HG03045 (cell line): ENCODE data around the gene SHANK3.

ENCODE experiments used
- ATAC-seq: cut with Tn5 transposase; IDR thresholded peaks from one replicate; pipeline ENCODE4 v1.9.1; 2021; ENCODE audit warnings: mild to moderate bottlenecking, moderate library complexity; ENCODE audit not compliant: unreplicated experiment

Gene SHANK3

DNA sequence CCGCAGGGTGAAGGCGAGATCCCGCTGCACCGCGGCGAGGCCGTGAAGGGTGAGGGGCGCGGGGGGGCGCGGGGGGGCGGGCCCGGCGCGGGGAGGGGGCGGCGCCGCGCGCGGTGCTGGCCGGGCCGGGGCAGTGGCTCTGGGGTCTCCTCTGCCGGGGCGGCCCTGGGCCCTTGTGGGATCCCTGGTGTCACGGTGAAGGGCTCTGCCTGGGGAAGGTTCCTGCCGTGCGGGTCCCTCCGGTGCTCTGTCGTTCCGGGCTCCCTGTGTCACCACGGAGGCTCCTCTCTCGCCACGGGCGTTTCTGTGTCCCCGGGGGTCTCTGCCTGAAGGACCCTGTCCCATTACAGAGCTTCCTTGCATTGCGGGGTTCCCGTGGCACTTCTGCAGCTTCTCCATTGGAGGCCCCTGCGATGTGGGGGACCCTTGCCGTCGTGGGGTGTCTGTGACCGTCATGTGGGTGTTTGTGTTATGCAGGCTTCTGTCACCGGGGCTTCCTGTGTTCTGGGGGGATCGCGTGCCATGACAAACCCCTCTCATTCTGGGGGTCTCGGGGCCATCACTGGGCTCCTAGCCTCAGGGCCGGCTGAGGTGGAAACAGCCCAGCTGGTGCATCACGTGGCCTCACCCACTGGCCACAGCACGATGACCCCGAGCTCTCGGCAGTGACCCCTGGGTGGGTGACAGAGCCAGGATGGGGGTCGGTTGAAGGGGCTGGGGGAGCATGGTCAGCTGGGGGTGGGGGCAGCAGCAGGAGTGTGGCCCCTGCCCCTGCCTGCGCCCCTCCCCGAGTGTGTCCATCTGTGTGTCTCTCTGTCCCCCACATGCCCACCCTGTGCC, 25.3 kb downstream of the SHANK3 start:
- ATAC-seq, result no peak

- no peak for ATAC-seq
Measured at GRCh38 chr22:50698546-50698945, 25.9 kb downstream of the SHANK3 start.

- no peak for ATAC-seq
Measured at GRCh38 chr22:50699001-50699755, 26.6 kb downstream of the SHANK3 start.

GRCh38 chr22:50699756-50700386, 27.2 kb downstream of the SHANK3 start:
- ATAC-seq, result no peak

GRCh38 chr22:50700387-50701075, 27.9 kb downstream of the SHANK3 start:
- ATAC-seq, result no peak

DNA sequence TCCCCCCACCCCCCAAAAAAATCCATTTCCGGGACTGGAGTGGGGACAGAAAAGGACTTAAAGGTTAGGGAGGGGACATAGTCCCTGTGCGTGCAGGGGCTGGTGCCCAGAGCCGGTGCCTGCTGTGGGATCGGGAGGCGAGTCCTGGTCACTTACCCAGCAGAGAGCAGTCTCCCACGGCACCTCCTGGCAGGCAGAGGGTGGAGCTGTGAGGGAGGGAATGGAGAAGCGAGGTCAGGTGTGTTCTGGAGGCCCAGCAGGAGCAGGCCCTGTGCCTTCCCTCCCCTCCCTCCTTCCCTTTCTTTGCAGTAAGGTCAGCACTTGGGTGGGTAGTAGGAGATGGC, 28.4 kb downstream of the SHANK3 start:
- ATAC-seq, result no peak

GRCh38 chr22:50701428-50702154, 29.0 kb downstream of the SHANK3 start:
- no peak for ATAC-seq

GRCh38 chr22:50702261-50702671, 29.6 kb downstream of the SHANK3 start:
- no peak for ATAC-seq

DNA sequence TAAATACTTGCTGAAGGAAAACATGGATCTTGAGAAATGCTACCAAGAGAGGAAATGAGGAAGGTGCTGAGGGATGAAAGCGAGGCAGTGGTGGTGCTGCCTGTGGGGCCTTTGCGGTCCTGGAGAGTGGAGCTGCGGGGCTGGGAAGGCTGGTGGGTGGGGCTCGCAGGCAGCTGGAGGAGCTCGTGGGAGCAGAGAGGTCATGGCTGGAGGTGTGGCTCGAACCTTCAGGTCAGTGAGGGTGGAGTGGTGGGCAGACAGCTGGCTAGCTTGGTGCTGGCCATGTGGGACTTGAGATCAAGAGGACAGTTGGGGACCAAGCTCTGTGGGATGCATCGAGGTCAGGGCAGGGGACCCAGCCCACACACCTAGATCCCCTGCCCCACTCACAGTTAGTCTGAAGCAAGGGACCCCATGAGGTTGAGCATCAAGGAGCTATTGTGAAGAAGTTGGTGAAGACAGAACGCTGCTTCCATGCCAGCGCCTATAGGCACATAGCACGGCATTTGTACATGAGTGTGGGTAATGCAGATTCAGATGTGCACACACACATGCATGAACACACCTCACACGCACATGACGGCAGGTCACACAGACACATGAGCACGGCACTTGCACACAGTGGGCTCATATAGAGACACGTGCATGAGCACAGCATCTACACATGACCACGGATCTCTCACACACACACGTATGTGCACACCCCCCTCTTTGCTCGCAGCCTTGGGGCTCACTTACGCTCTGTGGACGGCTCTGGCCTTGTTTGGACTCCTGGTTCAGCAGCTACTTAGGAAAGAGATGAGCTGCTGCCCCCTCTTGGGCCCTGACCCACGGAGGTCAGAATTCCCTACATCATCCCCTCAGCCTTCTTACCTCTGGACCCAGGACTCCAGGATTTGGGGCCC, 30.4 kb downstream of the SHANK3 start:
- ATAC-seq, result no peak

- ATAC-seq, result no peak
Measured at GRCh38 chr22:50703726-50704509, 31.3 kb downstream of the SHANK3 start.

GRCh38 chr22:50704510-50705218, 32.0 kb downstream of the SHANK3 start:
- ATAC-seq, result no peak

DNA sequence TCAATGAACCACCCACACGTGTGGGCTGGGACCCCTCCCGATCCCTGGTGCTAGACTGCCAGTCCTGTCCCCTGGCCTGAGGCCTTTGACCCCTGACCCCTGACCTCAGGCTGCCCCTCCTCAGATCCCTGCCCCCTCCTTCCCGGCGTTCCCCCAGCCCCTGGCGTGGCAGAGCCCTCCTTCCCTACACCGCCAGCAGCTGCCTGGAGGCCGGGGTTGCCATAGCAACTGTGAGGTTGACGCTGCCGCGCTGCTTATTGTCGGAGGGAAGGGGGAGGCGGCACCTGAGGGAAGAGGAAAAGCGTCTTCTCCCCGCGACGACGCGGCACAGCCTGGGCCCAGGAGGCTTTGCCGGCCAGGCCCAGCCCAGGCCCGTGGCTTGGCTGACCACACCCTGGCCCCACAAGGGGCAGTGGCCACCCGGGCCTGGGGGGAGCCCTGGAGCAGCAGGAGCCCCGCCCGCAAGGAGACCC, 32.6 kb downstream of the SHANK3 start:
- ATAC-seq, result no peak

- no peak for ATAC-seq
Measured at GRCh38 chr22:50705851-50706351, 33.3 kb downstream of the SHANK3 start.

DNA sequence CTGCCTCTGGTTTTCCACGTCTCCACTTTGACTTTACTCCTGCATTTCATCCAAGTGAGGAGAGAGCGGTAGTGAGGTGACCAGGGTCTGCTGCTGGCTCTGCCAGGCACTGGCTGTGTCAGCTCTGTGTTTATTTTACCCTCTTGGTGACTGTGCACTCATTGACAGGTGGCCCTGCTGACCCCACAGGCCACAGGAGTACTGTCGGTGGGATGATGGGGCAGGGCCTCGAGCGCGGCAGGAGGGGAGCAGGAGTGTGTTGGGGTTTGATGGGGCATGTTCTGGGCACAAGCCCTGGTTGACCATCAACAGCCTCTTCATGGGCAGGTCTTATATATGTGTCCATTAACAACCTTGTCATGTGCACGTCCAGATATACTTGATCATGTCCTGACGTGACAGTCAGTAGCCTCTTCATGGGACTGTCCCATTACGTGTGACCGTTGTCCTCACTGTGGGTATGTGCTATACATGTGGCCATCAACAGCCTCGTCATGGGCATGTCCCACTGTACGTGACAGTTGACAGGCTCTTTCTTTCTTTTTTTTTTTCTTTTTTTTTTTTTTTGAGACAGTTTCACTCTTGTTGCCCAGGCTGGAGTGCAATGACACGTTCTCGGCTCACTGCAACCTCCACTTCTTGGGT, 34.0 kb downstream of the SHANK3 start:
- no peak for ATAC-seq

- ATAC-seq, result no peak
Measured at GRCh38 chr22:50708474-50708873, 35.9 kb downstream of the SHANK3 start.

GRCh38 chr22:50708996-50709395, 36.4 kb downstream of the SHANK3 start:
- no peak for ATAC-seq

GRCh38 chr22:50710221-50710620, 37.6 kb downstream of the SHANK3 start:
- no peak for ATAC-seq
